ENCODE measurements around the gene GPR176.
"Not testable (repeated sequence)": the region's sequence is repeated elsewhere in the genome, so short reads cannot be mapped to it uniquely, and the experiment has no call there.

GPR176 gene

DNA sequence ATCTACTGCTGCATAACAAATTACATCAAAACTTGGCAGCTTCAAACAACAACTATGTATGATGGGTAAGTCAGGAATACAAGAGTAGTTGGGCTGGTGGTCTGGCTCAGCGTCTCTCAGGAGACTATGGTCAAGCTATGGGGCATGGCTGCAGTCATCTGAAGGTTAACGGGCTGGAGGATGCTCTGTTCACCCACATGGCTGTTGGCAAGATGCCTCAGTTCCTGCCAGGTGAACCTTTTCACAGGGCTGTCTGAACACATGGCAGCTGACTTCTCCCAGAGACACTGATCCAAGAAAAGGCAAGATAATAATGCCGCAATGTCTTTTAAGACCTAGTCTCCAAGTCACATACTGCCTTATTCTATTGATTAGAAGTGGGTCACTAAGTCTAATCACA, 63.7 kb downstream of the GPR176 start:
- no peak for DNase-seq (ENCODE audit: low read depth)

GRCh38 chr15:39855400-39855799, 64.7 kb downstream of the GPR176 start:
- DNase-seq (ENCODE audit: low read depth): no peak

GRCh38 chr15:39854161-39854560, 65.9 kb downstream of the GPR176 start:
- no peak for DNase-seq (ENCODE audit: low read depth)

- no peak for DNase-seq (ENCODE audit: low read depth)
Measured at GRCh38 chr15:39852250-39852649, 67.8 kb downstream of the GPR176 start.

- DNase-seq (ENCODE audit: low read depth): no peak
Measured at GRCh38 chr15:39851500-39852092, 68.5 kb downstream of the GPR176 start.

DNA sequence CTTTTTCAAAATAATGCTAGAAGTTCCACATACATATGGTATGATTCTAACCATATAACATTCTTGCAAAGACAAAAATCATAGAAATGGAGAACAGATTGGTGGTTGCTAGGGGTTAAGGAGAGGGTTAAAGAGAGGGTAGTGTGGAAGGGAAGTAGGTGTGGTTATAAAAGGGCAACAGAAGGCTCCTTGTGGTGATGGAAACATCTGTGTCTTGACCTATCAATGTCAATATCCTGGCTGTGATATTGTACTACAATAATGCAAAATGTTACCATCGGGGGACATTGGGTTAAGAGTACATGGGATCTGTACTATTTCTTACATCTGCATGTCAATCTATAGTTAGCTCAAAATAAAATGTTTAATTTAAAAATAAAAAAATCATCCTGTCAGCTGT, 69.6 kb downstream of the GPR176 start:
- DNase-seq (ENCODE audit: low read depth): no peak

DNA sequence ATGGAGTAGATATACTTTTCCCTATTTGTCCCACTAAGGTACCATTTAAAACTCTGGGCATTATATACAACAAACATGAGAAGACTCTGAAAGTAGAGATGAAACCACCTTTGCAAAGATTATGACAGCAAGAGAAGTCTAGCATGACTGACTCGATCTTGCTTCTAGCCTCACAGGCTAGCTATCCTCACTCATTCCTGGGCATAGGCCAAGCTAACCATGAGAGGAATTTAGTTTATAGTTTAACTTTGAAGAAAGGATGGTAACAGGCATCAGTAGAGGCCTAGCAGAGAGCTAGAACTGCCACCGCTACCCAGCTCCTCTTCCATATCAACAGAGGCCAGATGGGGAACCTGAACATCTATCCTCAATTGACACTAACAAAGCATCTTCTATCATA, 74.0 kb downstream of the GPR176 start:
- DNase-seq (ENCODE audit: low read depth): no peak

- DNase-seq (ENCODE audit: low read depth): no peak
Measured at GRCh38 chr15:39845582-39845981, 74.5 kb downstream of the GPR176 start.

DNA sequence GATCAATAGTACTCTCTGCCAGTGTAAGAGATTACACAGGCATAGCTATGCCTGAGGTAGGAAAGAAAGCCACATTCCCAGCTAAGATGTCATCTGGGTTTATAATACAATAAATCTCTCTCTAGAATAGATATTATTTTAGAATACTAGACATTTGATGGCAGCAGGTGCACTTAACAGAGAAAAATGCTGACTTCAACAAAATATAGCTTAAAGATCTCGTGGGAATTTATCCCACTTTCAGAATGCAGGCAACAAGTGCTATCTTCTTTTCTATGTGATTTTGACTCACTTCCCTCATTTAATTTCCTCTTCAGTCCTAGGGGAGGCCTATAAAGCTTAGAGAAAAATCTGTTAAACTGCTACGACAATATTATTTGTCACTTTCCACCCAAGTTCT, 76.5 kb downstream of the GPR176 start:
- no peak for DNase-seq (ENCODE audit: low read depth)

GRCh38 chr15:39837454-39837853, 82.6 kb downstream of the GPR176 start:
- DNase-seq (ENCODE audit: low read depth): no peak

DNA sequence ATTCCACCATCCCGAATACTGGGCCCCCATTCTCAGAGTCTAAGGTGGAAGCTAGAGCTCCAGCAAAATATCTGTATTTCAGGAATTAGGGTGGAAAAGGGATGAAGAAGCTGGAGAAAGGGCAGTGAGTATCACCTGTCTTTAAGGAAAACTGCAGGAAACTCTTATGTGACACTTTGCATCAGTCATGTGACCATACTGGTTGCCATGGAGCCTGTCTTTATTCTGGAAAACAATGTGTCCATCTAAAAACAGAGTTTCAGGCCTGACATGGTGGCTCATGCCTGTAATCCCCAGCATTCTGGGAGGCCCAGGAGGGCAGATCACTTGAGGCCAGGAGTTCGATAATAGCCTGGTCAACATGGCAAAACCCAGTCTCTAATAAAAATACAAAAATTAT, 84.5 kb downstream of the GPR176 start:
- no peak for DNase-seq (ENCODE audit: low read depth)

GRCh38 chr15:39834256-39834655, 85.8 kb downstream of the GPR176 start:
- DNase-seq (ENCODE audit: low read depth): no peak

DNA sequence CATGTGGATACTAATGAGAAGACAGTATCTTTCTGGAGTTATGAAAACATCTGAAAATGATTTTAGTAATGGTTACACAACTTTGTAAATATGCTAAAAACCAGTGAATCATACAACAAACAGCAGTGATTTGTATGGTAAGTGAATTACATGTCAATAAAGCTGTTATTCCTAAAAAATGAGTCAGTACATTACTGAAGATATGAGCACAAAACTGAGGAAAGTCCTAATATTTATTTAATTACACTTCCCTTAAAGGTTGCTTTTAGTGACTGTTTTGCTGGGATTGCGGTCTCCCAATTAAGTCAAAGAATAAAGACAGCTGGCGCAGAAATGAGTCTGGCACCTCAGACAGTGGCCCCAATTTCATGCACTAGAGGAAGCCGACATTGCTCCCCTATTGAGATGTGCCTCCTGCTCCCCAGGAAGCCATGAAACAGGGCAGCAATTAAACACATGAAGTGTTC, 86.5 kb downstream of the GPR176 start:
- no peak for DNase-seq (ENCODE audit: low read depth)

DNA sequence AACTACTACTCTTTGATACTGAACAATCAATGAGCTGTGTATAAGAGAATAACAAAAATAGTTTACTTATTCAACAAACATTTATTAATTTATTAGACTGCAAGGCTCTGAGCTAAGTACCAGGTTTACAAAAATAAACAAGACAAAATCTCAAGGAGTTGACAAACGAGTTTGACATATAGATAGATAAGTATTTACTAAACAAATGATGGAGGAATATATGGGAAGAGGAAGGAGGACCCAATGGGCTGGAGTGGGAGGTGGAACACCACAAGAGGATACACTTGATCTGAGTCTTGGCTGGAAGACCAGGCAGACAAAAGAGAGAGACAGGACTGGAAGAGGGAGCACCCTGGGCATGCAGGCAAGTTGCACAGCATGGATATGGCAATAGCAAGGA, 89.9 kb downstream of the GPR176 start:
- DNase-seq (ENCODE audit: low read depth): no peak

DNA sequence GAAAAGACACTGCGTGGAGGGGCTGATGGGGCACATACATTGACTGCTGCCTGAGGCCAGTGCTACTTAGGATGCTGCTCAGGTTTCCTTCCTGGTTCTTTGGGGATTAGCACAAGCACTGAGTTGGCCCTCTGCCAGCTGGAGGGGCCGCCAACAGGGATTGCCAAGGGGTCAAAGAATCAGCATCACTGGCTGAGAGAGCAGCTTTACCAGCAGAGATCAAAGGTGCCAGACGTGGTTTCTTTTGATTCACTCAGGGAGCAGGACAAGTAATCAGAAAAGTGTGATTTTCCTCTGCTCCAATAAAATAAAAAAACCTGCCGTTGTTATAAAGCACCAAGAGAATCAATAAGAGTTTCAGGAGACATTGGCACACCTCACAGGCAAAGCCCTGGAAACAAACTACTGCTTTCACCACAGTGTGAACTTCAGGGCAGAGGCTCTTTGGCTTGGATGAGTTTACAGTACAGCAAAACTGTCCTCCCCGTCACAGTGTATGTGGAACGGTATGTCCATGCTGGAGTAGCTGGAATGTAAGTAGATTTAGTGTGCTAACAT, 91.6 kb downstream of the GPR176 start:
- DNase-seq (ENCODE audit: low read depth): no peak

- no peak for DNase-seq (ENCODE audit: low read depth)
Measured at GRCh38 chr15:39826975-39827374, 93.1 kb downstream of the GPR176 start.

DNA sequence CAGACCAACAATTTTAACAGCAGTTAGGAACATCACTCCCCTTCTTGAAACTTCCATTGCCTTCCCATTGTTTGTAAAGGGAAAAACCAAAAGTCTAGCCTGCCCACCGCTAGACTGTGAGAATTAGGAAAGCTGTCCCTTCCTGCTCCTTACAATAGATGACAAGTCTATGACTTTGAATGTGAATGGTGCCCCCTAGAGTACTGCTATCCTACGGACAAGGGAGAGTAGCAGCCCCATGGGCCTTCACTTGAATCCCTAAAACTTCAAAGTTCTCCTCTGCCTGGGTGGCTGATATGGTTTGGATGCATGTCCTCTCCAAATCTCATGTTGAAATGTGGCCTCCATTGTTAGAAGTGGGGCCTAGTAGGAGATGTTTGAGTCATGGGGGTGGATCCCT, 96.4 kb downstream of the GPR176 start:
- DNase-seq (ENCODE audit: low read depth): no peak

- DNase-seq (ENCODE audit: low read depth): no peak
Measured at GRCh38 chr15:39820050-39820602, 99.9 kb downstream of the GPR176 start.

DNA sequence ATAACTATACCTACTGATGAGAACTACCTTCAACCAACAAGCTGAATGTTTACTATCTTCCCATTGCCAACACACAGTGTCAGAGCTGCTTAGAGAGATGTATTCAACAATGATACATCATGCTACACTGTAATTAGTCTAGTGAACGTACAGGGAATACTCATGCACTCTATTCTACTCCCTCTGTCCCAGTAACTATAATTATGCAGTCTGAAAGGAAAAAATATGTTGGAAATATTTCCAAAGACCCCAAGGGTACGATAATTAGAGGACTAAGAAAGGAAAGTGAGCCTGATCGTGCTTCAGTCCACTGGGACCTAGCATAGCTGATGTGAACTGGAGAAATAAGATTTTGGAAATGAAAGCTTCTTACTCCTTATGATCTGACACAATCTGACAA, 100.5 kb downstream of the GPR176 start:
- DNase-seq (ENCODE audit: low read depth): no peak

- no peak for DNase-seq (ENCODE audit: low read depth)
Measured at GRCh38 chr15:39817892-39818291, 102.2 kb downstream of the GPR176 start.

DNA sequence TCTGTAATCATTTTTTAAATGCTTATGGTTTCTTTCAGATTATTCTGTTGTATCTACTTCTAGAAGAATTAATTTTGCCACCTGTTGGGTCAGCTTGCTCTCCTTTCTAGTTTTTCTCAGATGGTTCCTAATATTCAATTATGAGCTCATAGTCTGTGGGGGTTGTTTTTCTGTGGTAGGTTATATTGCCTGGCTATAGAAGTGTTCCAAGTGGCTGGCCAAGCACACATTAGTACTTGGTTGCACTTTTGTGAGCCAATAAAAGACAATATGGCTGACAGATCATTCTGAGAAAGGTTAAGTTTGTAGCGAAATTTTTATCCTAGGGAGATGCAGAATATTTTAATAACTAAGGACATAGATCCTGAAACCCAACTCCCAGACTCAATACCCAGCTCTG, 105.6 kb downstream of the GPR176 start:
- no peak for DNase-seq (ENCODE audit: low read depth)

- not testable (repeated sequence) for DNase-seq (ENCODE audit: low read depth)
Measured at GRCh38 chr15:39812651-39813050, 107.4 kb downstream of the GPR176 start.

DNA sequence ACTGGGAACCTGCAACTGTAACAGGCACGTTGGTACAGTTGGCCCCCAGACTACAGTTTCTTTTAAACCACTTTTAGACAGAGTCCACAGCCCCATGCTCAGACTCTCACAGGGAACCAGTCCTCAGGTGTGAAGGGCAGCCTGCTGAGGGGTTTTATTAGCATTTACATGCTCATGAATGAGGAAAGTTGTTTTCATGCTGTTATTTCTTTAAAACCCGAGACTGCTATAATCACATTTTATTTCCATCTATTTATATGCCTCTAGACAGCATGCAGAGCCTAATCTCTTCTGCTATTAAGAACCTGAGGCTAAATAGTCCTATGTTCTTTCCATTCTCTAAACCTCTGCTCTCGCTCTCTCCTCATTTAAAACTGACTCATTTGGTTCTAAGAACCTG, 111.2 kb downstream of the GPR176 start:
- DNase-seq (ENCODE audit: low read depth): no peak

DNA sequence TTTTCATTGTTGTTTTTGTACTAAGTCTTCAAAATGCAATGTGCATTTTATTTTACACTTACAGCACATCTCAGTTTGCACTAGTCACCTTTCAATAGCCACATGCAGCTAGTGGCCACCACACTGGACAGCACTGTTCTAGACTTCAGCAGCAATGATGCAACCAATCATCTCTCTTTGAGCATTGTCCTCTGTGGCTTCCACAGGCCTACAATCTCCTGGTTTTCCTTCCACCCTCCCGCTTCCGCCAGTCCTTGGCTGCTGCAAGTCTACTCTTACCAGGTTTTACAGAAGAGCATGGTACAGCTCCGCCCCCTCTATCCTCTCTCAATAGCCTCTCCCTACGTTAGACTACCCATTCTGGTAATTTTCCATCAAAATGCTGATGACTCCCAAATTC, 112.3 kb downstream of the GPR176 start:
- no peak for DNase-seq (ENCODE audit: low read depth)

Data from stimulated activated CD4-positive, alpha-beta T cell treated with anti-CD3 and anti-CD28 coated beads, Interleukin-2, amount 100 ng/mL, for 4 hours (primary cell).